ENCODE data around the gene MT1A. TPM values are rescaled to one million over a fixed set of nuclear protein-coding genes. Genes with fewer than 3 reads are reported as not detected.
"Not testable (repeated sequence)": the region's sequence is repeated elsewhere in the genome, so short reads cannot be mapped to it uniquely, and the experiment has no call there.

The MT1A gene
- total RNA-seq, 1 donor from 2014 or later: not detected

DNA sequence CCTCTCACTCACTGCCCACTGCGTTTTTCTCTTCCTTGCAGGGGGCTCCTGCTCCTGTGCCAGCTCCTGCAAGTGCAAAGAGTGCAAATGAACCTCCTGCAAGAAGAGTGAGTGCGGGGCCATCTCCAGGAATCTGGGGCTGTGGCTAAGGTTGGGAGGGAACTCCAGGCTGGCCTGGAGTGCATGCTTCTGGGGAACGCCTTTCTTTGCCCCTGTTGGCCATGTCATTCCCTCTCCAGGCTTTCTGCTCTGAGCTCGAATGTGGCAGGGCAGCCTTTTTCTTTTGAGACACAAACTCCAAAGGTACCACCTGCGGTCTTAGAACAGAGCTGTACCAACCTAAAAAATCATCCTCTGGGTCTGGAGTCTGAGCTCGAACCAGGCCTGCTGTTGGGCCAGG, 20.3 kb upstream of the MT1A start:
- peak overlapping the region in 1 of 3 donors; percentile 83 for H3K9ac ChIP-seq (ENCODE audit: low read depth in 1 of 3, low read length in 3 of 3)
- no peak overlapping the region for H3K4me3 ChIP-seq (ENCODE audit: low read length in 3 of 3)
- H3K4me1 ChIP-seq (ENCODE audit: control insufficient read depth in 3 of 3, insufficient read depth in 3 of 3, low read length in 3 of 3): peaks cover 11 to 21% (median 16%) of the 10 kb centered on the region in 3 donors
- H3K27ac ChIP-seq (ENCODE audit: low read depth, low read length): peak overlapping the region; percentile 38
- H3K36me3 ChIP-seq (ENCODE audit: control insufficient read depth in 3 of 3, insufficient read depth in 3 of 3, low read length in 3 of 3): no peaks in the 10 kb centered on the region
- H3K9me3 ChIP-seq (ENCODE audit: control insufficient read depth in 3 of 3, low read length in 3 of 3): no peaks in the 10 kb centered on the region
- no peaks in the 10 kb centered on the region for H3K27me3 ChIP-seq (ENCODE audit: control insufficient read depth in 3 of 3, insufficient read depth in 3 of 3, low read length in 3 of 3)

DNA sequence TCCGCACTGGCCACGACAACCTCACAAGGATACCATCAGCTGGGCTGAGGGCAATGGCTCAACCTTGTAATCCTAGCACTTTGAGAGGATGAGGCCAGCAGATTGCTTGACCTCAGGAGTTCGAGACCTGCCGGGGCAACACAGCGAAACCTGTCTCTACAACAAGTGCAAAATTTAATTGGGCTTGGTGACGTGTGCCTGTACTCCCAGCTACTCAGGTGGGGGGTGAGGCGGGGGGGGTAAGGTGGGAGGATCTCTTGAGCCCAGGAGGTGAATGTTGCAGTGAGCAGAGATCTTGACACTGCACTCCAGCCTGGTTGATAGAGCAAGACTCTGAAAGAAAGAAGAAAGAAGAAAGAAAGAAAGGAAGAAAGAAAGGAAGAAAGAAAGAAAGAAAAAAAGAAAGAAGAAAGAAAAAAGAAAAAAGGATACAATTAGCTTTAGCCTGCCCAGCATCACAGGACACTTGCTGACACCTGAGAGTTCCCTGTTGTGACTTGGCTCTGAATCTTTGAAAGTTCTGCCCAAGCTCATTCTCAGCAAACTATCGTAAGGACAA, 18.0 kb upstream of the MT1A start:
- Histone ChIP-seq H3K36me3 (ENCODE audit: control insufficient read depth in 3 of 3, insufficient read depth in 3 of 3, low read length in 3 of 3) (no peaks in the 10 kb centered on the region), H3K27ac (ENCODE audit: low read depth, low read length) (no peak overlapping the region), H3K9me3 (ENCODE audit: control insufficient read depth in 3 of 3, low read length in 3 of 3) (no peaks in the 10 kb centered on the region), H3K27me3 (ENCODE audit: control insufficient read depth in 3 of 3, insufficient read depth in 3 of 3, low read length in 3 of 3) (no peaks in the 10 kb centered on the region), H3K4me1 (ENCODE audit: control insufficient read depth in 3 of 3, insufficient read depth in 3 of 3, low read length in 3 of 3) (peaks cover 11 to 28% (median 21%) of the 10 kb centered on the region in 3 donors), H3K4me3 (ENCODE audit: low read length in 3 of 3) (no peak overlapping the region), H3K9ac (ENCODE audit: low read depth in 1 of 3, low read length in 3 of 3) (no peak overlapping the region)

DNA sequence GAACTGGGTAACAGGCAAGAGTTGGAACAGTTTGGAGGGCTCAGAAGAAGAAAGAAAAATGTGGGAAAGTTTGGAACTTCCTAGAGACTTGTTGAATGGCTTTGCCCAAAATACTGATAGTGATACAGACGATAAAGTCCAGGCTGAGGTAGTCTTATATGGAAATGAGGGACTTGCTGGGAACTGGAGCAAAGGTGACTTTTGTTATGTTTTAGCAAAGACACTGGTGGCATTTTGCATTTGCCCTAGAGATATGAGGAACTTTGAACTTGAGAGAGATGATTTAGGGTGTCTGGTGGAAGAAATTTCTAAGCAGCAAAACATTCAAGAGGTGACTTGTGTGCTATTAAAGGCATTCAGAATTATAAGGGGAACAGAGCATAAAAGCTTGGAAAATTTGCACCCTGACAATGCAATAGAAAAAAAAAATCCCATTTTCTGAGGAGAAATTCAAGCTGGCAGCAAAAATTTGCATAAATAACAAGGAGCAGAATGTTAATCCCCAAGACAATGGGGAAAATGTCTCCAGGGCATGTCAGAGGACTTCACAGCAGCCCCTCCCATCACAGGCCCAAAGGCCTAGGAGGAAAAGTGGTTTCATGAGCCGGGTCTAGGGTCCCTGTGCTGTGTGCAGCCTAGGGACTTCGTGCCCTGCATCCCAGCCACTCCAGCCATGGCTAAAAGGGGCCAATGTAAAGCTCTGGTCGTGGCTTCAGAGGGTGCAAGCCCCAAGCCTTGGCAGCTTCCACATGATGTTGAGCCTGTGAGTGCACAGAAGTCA, 16.6 kb upstream of the MT1A start:
- H3K36me3 ChIP-seq (ENCODE audit: control insufficient read depth in 3 of 3, insufficient read depth in 3 of 3, low read length in 3 of 3); H3K9me3 ChIP-seq (ENCODE audit: control insufficient read depth in 3 of 3, low read length in 3 of 3); H3K4me3 ChIP-seq (ENCODE audit: low read length in 3 of 3); H3K9ac ChIP-seq (ENCODE audit: low read depth in 1 of 3, low read length in 3 of 3); H3K27me3 ChIP-seq (ENCODE audit: control insufficient read depth in 3 of 3, insufficient read depth in 3 of 3, low read length in 3 of 3); H3K27ac ChIP-seq (ENCODE audit: low read depth, low read length): not testable (repeated sequence)
- peaks cover 18 to 39% (median 32%) of the 10 kb centered on the region in 3 donors for H3K4me1 ChIP-seq (ENCODE audit: control insufficient read depth in 3 of 3, insufficient read depth in 3 of 3, low read length in 3 of 3)

DNA sequence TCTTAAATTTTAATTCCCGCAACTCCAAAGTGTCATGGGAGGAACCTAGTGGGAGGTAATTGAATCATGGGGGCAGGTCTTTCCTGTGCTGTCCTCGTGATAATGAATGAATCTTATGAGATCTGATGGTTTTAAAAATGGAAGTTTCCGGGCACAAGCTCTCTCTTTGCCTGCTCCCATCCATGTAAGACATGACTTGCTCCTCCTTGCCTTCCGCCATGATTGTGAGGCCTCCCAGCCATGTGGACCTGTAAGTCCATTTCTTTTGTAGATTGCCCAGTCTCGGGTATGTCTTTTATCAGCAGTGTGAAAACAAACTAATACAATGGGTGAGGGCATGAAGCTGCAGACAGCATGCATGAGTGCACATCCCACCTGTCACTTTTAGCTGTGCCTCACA, 15.3 kb upstream of the MT1A start:
- H3K4me1 ChIP-seq (ENCODE audit: control insufficient read depth in 3 of 3, insufficient read depth in 3 of 3, low read length in 3 of 3): peaks cover 15 to 31% (median 26%) of the 10 kb centered on the region in 3 donors
- H3K4me3 ChIP-seq (ENCODE audit: low read length in 3 of 3); H3K27ac ChIP-seq (ENCODE audit: low read depth, low read length); H3K9me3 ChIP-seq (ENCODE audit: control insufficient read depth in 3 of 3, low read length in 3 of 3); H3K9ac ChIP-seq (ENCODE audit: low read depth in 1 of 3, low read length in 3 of 3); H3K36me3 ChIP-seq (ENCODE audit: control insufficient read depth in 3 of 3, insufficient read depth in 3 of 3, low read length in 3 of 3); H3K27me3 ChIP-seq (ENCODE audit: control insufficient read depth in 3 of 3, insufficient read depth in 3 of 3, low read length in 3 of 3): not testable (repeated sequence)

DNA sequence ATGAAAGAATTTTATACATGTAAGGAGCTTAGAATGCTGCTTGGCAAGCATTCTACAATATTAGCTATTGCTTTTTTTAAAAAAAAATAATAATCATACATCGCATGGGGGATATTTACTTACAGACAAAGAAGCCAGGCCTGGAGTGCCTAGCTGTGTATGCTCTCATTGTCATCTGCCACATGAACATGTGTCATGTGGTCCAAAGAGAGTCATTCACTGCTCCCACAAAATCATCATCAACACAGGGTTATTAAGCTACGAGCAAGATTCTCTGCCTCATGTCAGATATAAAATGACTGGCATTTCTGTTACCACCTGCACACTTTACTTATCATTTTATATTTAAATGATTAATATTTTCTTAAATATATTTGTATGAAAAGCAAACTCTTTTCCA, 14.8 kb upstream of the MT1A start:
- H3K27ac ChIP-seq (ENCODE audit: low read depth, low read length): no peak overlapping the region
- H3K4me1 ChIP-seq (ENCODE audit: control insufficient read depth in 3 of 3, insufficient read depth in 3 of 3, low read length in 3 of 3): peaks cover 15 to 30% (median 27%) of the 10 kb centered on the region in 3 donors
- no peak overlapping the region for H3K9ac ChIP-seq (ENCODE audit: low read depth in 1 of 3, low read length in 3 of 3)
- no peaks in the 10 kb centered on the region for H3K36me3 ChIP-seq (ENCODE audit: control insufficient read depth in 3 of 3, insufficient read depth in 3 of 3, low read length in 3 of 3)
- H3K9me3 ChIP-seq (ENCODE audit: control insufficient read depth in 3 of 3, low read length in 3 of 3): no peaks in the 10 kb centered on the region
- H3K27me3 ChIP-seq (ENCODE audit: control insufficient read depth in 3 of 3, insufficient read depth in 3 of 3, low read length in 3 of 3): no peaks in the 10 kb centered on the region
- no peak overlapping the region for H3K4me3 ChIP-seq (ENCODE audit: low read length in 3 of 3)

DNA sequence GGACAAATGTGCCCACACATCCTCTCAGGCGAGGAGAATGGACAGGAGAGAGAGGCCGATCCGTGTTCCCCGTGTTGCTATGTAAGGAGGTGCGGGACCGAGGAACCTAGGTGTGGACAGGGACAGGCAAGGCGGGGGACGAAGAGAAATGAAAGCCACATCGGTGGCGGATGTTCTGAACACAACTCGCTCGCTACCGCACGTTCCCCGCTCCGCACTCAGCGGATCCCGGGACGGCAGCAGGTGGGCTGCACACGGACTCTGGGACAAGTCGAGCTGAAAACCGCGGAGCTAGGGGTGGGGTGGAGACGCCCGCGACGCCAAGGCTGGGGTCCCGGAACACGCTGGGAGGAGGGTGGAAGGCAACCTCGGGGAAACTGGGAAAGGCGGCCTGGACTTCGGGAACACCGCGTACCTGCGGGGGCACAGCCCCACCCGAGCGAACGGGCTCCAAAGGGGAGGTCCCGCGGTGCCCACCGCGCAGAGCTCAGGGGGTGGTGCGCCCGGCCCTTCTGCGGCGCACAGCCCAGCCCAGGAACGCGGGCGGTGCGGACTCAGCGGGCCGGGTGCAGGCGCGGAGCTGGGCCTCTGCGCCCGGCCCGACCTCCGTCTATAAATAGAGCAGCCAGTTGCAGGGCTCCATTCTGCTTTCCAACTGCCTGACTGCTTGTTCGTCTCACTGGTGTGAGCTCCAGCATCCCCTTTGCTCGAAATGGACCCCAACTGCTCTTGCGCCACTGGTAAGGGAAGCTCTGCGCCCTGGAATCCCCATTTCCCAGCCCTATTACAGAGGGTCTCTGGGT, 13.1 kb upstream of the MT1A start, which contains the start of gene MT1E:
Gene MT1E, plus strand, starts transcription at position 642 of the 803 bp plus-strand sequence. Its CDS starts 71 bp downstream, at position 713.
- no peaks in the 10 kb centered on the region for H3K36me3 ChIP-seq (ENCODE audit: control insufficient read depth in 3 of 3, insufficient read depth in 3 of 3, low read length in 3 of 3)
- H3K27ac ChIP-seq (ENCODE audit: low read depth, low read length): peak within 1 kb of the TSS; percentile 90
- H3K4me1 ChIP-seq (ENCODE audit: control insufficient read depth in 3 of 3, insufficient read depth in 3 of 3, low read length in 3 of 3): peaks cover 27 to 41% (median 38%) of the 10 kb centered on the region in 3 donors
- H3K27me3 ChIP-seq (ENCODE audit: control insufficient read depth in 3 of 3, insufficient read depth in 3 of 3, low read length in 3 of 3): no peaks in the 10 kb centered on the region
- peak within 1 kb of the TSS; percentile 88 to 95 (median 90) for H3K4me3 ChIP-seq (ENCODE audit: low read length in 3 of 3)
- peak within 1 kb of the TSS; percentile 88 to 98 (median 97) for H3K9ac ChIP-seq (ENCODE audit: low read depth in 1 of 3, low read length in 3 of 3)
- no peaks in the 10 kb centered on the region for H3K9me3 ChIP-seq (ENCODE audit: control insufficient read depth in 3 of 3, low read length in 3 of 3)

DNA sequence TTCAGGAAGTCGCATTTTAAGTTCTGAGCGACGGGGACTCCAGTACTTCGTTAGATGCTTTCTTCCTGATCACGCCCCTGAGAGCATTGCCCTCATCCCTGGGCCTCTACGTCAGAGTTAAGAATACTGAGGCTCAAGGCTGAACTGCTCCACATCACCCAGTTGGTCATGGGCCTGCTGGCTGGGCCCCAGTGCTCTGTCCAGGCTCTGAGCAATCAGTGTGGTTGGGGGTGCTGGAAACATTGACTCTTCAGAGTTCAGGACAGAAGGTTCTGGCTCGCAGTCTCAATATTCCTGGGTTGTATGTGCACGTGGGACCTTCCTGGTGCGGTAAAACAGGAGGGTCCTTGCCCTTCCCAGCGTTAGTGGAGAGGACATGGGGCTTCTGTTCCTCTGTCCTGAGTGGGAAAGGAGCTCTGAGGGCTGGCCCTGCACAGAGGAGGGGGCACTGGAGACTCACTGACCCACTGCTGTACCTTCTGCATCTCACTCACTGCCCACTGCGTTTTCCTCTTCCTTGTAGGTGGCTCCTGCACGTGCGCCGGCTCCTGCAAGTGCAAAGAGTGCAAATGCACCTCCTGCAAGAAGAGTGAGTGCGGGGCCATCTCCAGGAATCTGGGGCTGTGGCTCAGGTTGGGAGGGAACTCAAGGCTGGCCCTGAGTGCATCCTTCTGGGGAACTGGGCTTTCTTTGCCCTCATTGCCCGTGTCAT, 12.4 kb upstream of the MT1A start:
- Histone ChIP-seq H3K27me3 (ENCODE audit: control insufficient read depth in 3 of 3, insufficient read depth in 3 of 3, low read length in 3 of 3) (no peaks in the 10 kb centered on the region), H3K27ac (ENCODE audit: low read depth, low read length) (peak overlapping the region; percentile 90), H3K36me3 (ENCODE audit: control insufficient read depth in 3 of 3, insufficient read depth in 3 of 3, low read length in 3 of 3) (no peaks in the 10 kb centered on the region), H3K9ac (ENCODE audit: low read depth in 1 of 3, low read length in 3 of 3) (peak overlapping the region; percentile 88 to 98 (median 97)), H3K9me3 (ENCODE audit: control insufficient read depth in 3 of 3, low read length in 3 of 3) (no peaks in the 10 kb centered on the region), H3K4me1 (ENCODE audit: control insufficient read depth in 3 of 3, insufficient read depth in 3 of 3, low read length in 3 of 3) (peaks cover 27 to 42% (median 38%) of the 10 kb centered on the region in 3 donors), H3K4me3 (ENCODE audit: low read length in 3 of 3) (peak overlapping the region; percentile 88 to 95 (median 90))

DNA sequence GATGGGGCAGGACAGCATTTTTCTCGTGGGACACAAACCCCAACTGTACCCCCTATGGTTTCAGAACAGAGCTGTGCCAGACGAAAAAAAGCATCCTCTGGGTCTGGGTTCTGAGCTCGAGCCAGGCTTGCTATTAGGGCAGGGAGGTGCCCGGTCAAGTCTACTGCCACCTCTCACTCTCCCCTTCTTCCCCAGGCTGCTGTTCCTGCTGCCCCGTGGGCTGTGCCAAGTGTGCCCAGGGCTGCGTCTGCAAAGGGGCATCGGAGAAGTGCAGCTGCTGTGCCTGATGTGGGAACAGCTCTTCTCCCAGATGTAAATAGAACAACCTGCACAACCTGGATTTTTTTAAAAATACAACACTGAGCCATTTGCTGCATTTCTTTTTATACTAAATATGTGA, 11.8 kb upstream of the MT1A start:
- H3K4me1 ChIP-seq (ENCODE audit: control insufficient read depth in 3 of 3, insufficient read depth in 3 of 3, low read length in 3 of 3): peaks cover 30 to 42% (median 39%) of the 10 kb centered on the region in 3 donors
- no peaks in the 10 kb centered on the region for H3K27me3 ChIP-seq (ENCODE audit: control insufficient read depth in 3 of 3, insufficient read depth in 3 of 3, low read length in 3 of 3)
- no peaks in the 10 kb centered on the region for H3K9me3 ChIP-seq (ENCODE audit: control insufficient read depth in 3 of 3, low read length in 3 of 3)
- peak overlapping the region; percentile 90 for H3K27ac ChIP-seq (ENCODE audit: low read depth, low read length)
- H3K36me3 ChIP-seq (ENCODE audit: control insufficient read depth in 3 of 3, insufficient read depth in 3 of 3, low read length in 3 of 3): no peaks in the 10 kb centered on the region
- peak overlapping the region; percentile 88 to 98 (median 97) for H3K9ac ChIP-seq (ENCODE audit: low read depth in 1 of 3, low read length in 3 of 3)
- peak overlapping the region; percentile 88 to 95 (median 90) for H3K4me3 ChIP-seq (ENCODE audit: low read length in 3 of 3)

DNA sequence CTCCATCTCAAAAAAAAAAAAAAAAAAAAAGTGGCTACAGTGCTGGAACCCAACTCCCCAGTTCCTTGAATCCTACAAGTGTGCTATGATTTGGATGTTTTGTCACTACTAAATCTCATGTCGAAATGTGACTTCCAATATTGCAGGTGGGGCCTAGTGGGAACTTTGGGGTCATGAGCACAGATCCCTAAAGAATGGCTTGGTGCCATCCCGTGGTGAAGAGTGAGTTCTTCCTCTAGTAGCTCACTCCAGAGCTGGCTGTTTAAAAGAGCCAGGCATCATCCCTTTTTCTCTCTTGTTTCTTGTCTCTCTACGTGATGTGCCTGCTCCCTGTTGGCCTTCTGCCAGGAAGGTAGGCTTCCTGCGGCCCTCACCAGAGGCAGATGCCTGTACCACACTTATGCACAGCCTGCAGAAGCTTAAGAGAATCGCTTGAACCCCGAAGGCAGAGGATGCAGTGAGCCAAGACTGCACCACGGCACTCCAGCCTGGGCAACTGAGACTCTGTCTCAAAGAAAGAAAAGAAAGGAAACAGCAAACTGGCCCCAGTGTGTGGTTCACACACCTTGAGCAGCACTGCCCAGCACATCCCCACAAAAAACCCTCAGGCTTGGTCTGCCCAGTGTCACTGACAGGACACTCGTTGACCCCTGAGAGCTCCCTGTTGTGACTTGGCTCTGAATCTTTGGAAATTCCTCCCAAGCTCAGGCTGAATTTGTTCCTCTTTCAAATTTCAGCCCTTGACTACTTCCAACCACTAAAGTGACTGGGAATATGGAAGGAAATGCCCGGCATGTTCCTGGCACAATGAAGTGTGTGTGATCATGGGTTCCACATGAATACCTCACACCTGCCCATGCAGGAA, 9.7 kb upstream of the MT1A start:
- Histone ChIP-seq H3K4me1 (ENCODE audit: control insufficient read depth in 3 of 3, insufficient read depth in 3 of 3, low read length in 3 of 3) (peaks cover 32 to 50% (median 49%) of the 10 kb centered on the region in 3 donors), H3K27ac (ENCODE audit: low read depth, low read length) (peak overlapping the region; percentile 52), H3K27me3 (ENCODE audit: control insufficient read depth in 3 of 3, insufficient read depth in 3 of 3, low read length in 3 of 3) (peaks cover 0 to 7% (median 3%) of the 10 kb centered on the region in 3 donors), H3K36me3 (ENCODE audit: control insufficient read depth in 3 of 3, insufficient read depth in 3 of 3, low read length in 3 of 3) (no peaks in the 10 kb centered on the region), H3K9me3 (ENCODE audit: control insufficient read depth in 3 of 3, low read length in 3 of 3) (no peaks in the 10 kb centered on the region), H3K4me3 (ENCODE audit: low read length in 3 of 3) (no peak overlapping the region), H3K9ac (ENCODE audit: low read depth in 1 of 3, low read length in 3 of 3) (peak overlapping the region in 1 of 3 donors; percentile 40)
